ENCODE data around the gene SUPT5H.

Gene SUPT5H

DNA sequence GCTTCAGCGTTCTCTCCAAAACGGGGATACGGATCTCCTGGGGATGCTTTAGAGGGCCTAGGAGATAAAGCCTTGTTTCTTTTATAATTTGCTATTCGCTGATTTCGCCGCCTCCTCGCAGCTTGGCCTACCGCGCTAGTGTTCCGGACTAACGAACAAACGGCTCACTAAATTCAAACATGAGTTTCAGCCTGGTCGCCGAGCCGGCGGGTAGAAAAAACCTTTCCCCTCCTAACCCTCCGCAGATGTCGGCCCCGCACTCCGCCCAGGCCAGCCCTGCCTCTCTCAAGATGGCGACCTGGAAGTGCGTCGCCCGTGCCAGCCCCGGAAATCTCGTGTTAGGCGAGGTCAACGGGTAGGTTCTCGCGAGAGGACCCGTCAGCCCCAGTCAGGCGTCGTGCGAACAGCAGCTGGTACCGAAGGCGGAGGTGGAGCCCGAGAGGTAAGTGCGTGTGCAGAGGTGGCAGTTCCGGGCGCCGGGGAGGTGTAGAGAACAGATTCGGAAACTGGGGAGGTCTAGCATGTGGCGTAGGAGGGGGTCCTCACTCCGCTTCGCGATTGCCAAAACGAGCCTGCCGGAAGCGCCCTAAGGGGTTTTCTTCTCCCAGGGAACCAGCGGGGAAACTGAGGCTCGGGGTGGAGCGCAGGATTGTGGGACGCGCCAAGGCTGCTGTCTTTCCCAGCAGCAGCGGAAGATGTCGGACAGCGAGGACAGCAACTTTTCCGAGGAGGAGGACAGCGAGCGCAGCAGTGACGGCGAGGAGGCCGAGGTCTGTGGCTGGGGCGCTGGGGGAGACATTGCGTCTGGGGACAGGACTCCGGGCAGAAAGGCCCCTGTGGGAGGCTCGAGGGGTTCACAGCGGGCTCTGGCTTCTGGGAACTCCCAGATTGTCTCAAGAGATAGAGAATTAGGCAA is at the start of gene SUPT5H:
TSS of gene SUPT5H (plus strand) at position 387 of the 916 bp plus-strand sequence. CDS start at position 696, 309 bp downstream.
- peak; percentile 97 for DNase-seq

DNA sequence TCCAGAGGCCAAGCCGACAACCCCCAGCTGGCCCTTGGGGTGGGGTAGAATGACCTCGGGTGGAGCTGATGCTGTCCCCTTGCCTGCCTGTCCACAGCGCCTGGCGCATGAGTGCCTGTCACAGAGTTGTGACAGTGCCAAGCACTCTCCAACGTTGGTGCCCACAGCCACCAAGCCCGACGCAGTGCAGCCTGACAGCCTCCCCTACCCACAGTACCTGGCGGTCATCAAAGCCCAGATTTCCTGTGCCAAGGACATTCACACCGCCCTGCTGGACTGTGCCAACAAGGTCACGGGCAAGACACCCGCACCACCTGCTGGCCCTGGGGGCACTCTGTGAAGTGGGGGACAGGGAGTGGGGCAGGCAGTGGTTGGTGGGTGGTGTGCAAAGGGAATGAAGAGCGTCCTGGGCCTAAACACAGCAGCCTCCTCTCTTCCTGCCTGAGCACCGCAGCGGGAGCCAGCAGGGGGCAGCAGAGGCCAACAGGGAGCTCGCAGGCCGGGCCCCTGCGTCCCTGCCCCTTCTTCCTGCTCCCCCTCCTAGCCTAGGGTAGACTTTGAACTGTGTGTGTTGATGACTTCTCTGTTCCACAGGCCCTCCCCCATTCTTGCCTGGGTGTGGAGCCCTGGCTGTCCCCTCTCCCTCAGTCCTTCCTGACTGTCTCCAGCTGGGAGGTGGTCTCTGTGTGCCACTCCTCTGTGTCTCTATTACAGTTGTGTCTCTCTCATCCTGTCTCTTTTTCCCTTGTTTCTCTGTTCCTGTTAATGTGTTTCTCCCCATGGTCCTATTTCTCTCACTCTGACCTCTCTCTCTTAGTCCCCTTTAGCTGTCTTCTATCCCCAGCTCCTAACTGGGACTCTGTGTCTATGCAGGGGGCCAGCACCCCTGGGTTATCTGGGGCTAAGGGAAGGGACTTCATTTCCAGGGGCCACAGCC is 47.8 kb upstream of the SUPT5H start:
- peak; percentile 48 for DNase-seq

DNA sequence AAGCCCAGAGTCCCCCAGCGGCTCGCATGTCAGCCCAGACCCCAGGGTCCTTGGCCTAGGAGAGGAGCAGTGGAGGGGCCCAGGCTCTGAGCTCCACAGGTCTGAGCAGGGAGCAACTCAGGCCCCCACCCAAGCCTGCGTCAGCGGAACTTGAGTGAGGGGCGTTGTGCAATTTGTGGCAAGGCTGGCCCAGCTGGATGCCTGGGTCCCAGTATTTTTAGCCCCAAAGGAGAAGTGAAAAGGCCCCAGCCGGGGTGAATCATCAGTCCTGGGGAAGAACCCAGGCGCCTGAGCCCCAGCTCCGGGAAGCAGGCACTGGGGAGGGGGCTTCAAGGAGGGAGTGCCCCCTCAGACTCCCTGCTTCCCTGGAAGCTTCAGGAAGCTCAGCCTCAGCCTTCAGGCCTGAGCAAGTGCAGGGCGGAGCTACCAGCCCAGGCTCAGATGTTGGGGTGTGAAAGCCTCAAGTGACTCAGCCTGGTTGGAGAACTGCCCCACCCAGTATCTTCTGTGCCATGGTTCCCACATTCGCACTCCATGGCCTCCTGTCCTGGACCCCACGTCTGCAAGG is 47.0 kb upstream of the SUPT5H start:
- DNase-seq: no peak

DNA sequence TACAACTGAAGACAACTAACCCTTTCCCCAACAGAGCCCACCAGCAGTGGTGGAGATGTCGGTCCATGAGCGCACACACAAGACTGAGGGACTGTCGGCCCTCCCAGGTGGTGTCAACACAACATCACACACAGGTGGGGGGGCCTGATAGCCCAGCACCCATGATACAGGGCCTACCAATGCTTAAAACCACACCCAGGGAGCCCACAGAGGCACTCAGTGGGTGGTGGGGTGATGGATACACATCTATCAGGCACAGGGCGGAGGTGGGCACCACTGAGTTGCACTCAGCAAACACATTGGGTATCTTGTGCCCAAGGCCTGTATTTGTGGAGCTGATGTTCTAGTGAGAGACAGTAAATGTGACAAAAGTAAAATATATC is 45.7 kb upstream of the SUPT5H start:
- DNase-seq: no peak

DNA sequence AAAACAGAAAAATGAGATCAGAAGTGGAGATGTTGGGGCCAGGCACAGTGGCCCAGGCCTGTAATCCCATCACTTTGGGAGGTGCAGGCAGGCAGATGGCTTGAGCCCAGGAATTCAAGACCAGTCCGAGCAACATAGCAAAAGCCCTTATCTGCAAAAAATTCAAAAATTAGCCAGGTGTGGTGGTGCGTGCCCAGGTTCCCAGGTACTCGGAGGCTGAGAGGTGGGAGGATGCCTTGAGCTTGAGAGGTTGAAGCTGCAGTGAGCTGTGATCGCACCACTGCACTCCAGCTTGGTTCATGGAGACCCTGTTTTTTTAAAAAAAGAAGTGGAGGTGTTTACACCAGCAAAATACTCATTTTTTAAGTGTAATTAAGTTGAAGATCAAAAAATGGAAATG is 45.3 kb upstream of the SUPT5H start:
- no peak for DNase-seq

DNA sequence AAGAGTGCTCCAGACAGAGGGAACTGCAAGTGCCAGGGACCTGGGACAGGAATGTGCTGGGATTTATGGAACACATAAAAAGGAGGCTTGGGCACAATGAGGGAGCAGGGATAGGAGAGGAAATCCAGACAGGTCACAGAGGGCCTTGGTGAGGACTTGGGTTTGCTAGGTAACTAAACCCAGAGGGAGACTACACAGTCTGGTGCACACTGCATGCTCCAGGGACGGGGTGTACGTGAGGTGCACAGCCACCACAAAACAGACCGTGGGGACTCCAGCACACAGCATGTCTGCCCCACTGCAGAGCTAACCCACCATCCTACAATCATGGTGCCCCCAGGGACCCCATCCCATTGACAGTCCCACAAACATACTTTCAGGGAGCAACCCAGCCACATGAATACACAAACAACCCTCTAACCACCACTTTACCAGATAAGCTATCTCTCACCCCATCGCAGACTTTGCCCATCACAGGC is 44.3 kb upstream of the SUPT5H start:
- DNase-seq: no peak

DNA sequence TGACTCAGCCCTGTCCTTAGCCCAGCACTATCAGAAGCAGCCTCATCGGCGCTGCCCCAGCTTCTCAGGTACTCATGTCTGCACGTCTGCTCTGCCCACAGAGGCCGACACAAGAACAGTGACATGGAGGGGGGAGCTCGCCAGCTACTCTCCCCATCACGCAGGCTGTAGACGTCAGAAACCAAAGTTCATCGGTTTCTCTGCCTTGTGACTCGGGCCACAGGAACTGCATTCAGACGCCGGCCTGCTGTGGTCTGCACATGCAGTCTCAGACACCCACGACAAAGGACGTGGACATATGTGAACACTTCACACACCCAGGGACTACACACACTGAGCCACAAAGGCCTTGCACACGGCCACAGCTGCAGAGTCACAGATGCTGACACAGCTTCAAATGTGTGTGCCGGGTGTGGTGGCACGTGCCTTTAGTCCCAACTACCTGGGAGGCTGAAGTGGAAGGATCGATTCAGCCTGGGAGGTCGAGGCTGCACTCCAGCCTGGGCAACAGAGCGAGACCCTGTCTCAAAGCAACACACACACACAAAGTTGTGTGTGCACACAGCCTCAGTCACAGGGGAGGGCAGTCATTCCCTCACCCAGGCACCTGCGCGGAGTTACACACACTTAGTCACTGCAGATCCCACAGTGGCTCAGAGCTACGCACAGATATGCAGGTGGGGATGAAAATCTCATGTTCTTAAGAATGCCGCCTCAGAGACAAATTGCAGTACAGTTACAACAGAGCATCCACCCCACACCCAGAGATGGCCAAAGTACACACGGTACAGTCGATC is 43.6 kb upstream of the SUPT5H start:
- DNase-seq: no peak

DNA sequence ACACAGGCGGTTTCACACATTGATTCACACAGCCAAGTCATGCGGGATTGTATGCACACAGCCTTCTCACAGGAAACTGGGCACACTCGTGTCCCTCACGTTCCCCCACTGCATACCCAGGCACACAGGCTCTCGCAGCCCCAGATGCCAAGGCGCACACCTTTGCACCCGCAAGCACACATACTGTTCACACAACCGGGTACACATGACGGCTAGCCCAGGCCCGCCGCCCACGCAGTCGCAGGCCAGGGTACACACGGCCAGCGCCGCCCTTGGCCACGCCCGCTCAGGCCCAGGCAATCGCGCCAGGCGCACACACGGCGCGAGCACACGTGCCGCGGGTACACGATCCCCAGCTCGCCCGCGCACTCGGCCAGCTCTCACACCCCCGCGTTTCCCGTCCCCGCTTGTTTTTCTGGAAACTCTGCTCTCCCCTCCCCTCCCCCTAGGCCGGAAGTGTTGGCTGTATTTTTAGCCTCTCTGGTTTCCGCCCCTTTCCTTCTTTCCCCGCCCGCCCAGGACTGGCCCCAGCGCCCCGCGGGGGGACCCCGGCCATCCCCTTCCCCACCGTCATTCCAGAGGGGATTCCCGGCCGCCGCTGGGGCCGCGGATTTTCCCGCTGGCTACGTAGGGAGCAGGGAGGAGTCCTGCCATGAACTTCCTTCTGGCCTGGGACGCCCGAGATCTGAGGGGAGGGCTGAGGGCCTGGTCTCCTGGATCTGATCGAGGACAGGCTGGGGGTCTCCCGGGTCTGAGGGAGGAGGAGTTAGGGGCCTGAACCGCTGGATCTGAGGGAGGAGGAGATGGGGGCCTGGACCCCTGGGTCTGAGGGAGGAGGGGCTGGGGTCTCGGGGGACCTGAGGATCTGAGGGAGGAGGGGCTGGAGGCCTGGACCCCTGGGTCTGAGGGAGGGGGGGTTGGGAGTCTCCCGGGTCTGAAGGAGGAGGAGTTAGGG is 42.8 kb upstream of the SUPT5H start:
- peak; percentile 46 for DNase-seq

DNA sequence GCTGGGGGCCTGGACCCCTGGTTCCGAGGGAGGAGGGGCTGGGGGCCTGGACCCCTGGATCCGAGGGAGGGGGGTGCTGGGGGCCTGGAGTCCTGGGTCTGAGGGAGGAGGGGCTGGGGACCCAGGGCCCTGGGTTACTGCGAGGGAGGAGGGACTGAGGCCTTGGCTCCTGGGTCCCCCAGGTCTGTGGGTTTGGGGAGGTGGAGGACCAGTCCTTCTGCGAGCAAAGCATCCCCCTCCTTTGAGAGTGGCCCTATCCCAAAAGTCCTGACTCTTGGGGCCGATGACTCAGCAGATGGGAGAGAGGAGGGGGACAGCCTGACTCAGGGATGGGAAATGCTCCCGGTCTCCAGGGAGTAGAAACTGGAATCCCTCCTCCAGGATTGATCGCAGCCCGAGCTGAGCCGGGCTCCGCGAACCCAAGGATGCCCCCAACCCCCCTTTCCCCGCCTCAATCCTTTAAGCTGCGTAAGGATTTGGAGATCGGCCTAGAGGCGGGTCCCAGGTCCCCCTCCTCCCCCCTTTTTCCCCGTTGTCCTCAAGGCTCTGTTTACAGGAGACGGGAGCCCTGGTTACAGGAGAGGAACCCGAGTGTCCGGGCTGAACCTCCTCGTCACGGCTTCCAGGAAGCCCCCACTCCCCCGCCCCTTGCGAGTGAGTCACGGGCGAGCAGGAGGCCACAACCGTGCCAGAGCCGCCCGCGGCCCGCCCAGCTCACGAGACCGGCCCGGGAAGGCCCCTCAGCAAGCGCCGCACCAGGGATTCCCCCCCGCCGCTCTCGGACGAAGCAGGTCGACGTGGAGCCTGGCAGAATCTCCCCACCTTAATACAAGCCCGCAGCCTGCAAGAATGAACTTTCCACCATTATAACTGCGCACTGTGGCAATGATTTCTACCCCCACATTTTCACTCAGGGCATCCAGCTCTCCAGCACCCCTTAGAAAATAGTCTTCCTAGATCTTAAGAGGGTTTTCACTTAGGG is 41.8 kb upstream of the SUPT5H start:
- DNase-seq: no peak

DNA sequence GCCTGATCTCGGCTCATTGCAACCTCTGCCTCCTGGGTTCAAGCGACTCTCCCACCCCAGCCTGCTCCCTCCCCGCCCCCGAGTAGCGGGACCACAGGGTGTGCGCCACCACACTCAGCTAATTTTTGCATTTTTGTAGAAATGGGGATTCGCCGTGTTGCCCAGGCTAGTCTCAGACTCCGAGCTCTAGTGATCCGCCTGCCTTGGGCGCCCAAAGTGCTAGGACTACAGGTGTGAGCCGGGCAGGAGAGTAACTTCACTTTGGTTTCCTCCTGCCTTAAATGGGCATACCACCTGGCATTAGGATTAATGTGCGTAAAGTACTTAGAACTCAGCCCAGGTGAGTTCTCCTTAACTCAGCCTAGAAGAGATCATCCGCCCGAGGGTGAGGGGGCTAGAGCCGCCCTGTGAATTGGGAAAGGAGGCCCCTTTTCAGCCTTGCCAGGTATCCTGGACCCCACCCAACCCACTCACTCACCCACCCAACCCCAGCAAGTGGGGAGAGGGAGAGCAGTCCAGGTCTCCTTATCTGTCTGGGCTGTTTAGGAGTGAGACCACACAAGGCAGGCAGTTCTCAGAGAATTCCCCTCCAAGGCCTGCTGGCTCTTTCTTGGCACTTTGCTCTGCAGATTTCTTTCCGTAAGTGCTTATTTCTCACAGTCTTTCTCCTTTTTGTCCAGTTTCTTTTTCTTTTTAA is 40.0 kb upstream of the SUPT5H start:
- DNase-seq: no peak

DNA sequence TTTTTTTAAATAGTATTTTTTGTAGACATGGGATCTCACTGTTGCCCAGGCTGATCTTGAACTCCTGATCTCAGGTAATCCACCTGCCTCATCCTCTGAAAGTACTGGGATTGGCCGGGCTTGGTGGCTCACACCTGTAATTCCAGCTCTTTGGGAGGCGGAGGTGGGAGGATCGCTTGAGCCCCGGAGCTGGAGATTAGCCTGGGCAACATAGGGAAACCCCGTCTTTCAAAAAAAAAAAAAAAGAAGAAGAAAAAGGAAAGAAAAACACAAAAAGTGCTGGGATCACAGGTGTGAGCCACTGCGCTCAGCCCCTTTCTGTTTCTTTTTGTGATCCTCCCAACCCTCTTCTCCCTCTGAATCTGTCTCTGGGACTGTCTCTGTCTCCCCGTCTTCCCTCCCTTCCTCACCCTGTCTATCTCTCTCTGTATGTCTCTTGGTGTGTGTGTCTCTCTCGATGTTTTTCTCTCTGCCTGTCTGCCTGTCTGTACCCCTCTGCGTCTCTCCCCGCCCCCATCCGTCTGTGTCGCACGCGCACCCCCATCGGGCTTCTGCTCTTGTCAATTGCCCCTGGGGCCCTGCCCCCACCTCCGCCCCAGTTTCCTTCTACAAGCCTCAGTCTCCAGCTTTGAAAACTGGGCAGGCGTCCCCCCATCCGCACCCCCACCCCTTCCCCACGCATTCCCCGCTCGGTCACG is 39.3 kb upstream of the SUPT5H start:
- DNase-seq: no peak

DNA sequence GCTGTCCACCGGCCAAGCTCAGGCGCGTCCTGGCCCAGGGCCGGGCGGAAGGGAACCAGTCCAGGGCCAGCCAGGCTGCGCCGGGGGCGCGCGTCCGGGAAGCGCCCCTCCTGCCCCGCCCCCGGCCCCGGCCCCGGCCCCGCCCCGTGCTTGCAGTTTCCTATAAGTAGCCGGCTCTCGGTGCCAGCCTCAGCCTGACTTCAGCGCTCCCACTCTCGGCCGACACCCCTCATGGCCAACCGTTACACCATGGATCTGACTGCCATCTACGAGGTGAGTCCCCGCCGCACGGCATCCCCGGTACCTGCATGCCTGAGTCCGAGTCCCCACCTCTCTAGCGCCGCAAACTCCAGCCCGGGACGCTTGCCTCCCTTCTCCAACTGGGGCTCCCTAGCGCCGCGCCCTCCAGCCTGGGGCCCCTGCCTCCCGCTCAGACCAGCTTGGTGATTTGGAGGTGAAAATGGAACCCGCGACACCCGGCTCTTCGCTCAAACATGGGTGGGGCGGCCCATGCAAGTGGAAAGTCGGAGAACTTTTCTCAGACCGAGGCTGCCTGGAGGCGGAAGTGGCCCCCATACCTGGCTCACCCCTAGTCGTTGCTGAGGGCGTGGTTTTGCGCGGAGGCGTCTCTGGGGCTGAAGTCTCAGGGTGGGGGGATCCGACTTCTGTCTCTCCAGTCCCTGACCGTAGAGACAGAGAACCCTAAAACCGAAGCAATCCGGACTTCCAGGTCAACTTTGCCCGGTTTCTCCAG is 38.5 kb upstream of the SUPT5H start, which contains the start of gene ZFP36:
TSS of gene ZFP36 (plus strand) at position 192 of the 754 bp plus-strand sequence. CDS start at position 250, 58 bp downstream.
- DNase-seq: peak; percentile 64

DNA sequence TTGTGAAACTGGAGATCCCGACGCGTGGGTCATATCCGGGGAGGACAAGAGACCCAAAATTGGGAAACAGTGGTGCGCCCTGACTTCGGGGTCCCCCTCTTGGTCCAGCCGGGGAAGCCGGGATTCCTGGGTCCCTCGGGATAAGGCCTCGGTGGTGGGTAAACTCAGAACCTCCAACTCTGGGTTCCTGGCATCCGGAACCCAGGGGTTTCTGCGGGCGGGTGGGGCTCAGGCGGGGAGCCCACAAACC is 38.0 kb upstream of the SUPT5H start:
- DNase-seq: no peak

DNA sequence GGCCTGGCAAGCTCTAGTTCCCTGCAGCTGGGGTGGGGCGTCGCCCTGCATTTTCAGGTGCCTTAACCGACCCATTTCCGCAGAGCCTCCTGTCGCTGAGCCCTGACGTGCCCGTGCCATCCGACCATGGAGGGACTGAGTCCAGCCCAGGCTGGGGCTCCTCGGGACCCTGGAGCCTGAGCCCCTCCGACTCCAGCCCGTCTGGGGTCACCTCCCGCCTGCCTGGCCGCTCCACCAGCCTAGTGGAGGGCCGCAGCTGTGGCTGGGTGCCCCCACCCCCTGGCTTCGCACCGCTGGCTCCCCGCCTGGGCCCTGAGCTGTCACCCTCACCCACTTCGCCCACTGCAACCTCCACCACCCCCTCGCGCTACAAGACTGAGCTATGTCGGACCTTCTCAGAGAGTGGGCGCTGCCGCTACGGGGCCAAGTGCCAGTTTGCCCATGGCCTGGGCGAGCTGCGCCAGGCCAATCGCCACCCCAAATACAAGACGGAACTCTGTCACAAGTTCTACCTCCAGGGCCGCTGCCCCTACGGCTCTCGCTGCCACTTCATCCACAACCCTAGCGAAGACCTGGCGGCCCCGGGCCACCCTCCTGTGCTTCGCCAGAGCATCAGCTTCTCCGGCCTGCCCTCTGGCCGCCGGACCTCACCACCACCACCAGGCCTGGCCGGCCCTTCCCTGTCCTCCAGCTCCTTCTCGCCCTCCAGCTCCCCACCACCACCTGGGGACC is 37.6 kb upstream of the SUPT5H start:
- DNase-seq: no peak

DNA sequence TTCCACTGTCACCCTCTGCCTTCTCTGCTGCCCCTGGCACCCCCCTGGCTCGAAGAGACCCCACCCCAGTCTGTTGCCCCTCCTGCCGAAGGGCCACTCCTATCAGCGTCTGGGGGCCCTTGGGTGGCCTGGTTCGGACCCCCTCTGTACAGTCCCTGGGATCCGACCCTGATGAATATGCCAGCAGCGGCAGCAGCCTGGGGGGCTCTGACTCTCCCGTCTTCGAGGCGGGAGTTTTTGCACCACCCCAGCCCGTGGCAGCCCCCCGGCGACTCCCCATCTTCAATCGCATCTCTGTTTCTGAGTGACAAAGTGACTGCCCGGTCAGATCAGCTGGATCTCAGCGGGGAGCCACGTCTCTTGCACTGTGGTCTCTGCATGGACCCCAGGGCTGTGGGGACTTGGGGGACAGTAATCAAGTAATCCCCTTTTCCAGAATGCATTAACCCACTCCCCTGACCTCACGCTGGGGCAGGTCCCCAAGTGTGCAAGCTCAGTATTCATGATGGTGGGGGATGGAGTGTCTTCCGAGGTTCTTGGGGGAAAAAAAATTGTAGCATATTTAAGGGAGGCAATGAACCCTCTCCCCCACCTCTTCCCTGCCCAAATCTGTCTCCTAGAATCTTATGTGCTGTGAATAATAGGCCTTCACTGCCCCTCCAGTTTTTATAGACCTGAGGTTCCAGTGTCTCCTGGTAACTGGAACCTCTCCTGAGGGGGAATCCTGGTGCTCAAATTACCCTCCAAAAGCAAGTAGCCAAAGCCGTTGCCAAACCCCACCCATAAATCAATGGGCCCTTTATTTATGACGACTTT is 36.8 kb upstream of the SUPT5H start:
- peak; percentile 46 for DNase-seq

Data from NCI-H1105 treated with DMSO at 0.1 percent for 48 hours (cell line).